ENCODE measurements around the gene LPP. TPM values are rescaled to one million over a fixed set of nuclear protein-coding genes. Genes with fewer than 3 reads are reported as not detected.

Gene LPP
- total and polyA plus RNA-seq, 8 donors = 23.1 to 220 (median 26.7) TPM

DNA sequence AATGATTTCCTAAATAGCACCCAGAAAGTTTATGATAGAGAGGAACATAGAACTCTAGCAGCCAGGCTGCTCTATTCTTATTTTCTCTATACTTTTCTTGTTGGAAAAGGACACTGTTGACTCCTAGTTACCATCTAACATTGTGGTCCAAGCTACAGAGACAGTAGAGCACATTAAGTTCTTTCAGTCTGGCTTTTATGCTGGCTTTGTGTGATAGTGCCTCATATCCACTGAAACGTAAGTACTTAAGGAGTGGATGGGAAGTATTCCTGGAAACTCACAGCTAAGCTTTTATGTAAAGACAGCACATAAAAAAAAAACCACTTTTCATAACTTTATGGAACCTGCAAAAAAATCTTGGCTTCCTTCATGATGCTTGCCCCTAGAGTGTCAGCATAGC is 537.7 kb downstream of the LPP start:
- intact Hi-C loops (cut with DNase I) = no loop called here
- Histone ChIP-seq H3K9me3 (no peaks in the 10 kb centered on the region), H3K4me3 (no peak overlapping the region), H3K27ac (no peak overlapping the region), H3K36me3 (no peaks in the 10 kb centered on the region), H3K4me1 (peaks cover 10 to 41% of the 10 kb centered on the region in 2 donors), H3K27me3 (no peaks in the 10 kb centered on the region)
- ATAC-seq (no peak), DNase-seq (no peak)
- TF ChIP-seq, protein P1, sequence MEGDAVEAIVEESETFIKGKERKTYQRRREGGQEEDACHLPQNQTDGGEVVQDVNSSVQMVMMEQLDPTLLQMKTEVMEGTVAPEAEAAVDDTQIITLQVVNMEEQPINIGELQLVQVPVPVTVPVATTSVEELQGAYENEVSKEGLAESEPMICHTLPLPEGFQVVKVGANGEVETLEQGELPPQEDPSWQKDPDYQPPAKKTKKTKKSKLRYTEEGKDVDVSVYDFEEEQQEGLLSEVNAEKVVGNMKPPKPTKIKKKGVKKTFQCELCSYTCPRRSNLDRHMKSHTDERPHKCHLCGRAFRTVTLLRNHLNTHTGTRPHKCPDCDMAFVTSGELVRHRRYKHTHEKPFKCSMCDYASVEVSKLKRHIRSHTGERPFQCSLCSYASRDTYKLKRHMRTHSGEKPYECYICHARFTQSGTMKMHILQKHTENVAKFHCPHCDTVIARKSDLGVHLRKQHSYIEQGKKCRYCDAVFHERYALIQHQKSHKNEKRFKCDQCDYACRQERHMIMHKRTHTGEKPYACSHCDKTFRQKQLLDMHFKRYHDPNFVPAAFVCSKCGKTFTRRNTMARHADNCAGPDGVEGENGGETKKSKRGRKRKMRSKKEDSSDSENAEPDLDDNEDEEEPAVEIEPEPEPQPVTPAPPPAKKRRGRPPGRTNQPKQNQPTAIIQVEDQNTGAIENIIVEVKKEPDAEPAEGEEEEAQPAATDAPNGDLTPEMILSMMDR (IDR thresholded peaks at IDR 0.05) = no peak

DNA sequence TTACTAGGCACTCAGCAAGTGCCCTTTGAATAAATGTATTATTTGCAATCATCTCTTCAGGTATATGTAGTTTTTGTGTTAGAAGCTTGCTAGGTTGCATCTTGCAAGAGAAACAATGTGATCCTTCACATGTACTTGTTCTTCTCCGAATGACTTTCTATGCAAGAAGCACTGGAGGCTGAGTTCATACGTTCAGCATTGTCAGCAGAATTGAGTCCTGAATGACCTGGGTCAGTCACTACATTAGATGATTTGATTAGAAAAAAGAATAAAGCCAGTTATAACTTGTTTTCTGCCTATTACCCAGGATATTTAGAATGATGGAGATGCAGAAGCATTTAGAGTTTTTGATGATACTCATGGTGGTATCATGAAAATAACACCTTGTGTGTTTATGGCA is 538.7 kb downstream of the LPP start:
- no peak for DNase-seq
- intact Hi-C loops (cut with DNase I) = no loop called here
- TF ChIP-seq, protein P1 (IDR thresholded peaks at IDR 0.05) = no peak

DNA sequence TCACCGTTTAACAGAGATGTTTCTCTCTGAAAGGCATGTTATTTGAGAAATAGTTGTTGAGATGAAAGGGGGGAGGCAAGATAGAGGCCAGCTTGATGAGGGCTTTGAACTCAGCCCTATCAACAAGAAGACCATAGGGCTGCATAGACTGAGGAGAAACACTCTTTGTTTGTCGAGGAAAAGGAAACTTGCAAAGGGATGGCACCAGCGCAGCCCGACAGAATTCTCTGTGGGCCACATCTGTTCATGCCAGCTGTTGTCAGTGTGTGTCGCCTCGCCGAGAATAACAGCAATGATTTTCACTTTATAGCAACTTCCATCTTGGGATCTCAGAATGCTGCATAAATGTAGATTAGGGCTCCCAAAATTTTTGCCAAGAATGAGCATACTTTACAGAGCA is 539.5 kb downstream of the LPP start:
- H3K9me3 ChIP-seq = no peaks in the 10 kb centered on the region
- no peaks in the 10 kb centered on the region for H3K36me3 ChIP-seq
- DNase-seq = no peak
- H3K27ac ChIP-seq = no peak overlapping the region
- no peak overlapping the region for H3K4me3 ChIP-seq
- no peaks in the 10 kb centered on the region for H3K27me3 ChIP-seq
- no peak for ATAC-seq
- intact Hi-C loops (cut with DNase I) = no loop called here
- TF ChIP-seq, protein P1 (IDR thresholded peaks at IDR 0.05) = no peak
- H3K4me1 ChIP-seq = peaks cover 9 to 24% of the 10 kb centered on the region in 2 donors

More for the DNA sequence above, 538.7 kb downstream of the LPP start:
- Histone ChIP-seq H3K36me3 (no peaks in the 10 kb centered on the region), H3K4me1 (peaks cover 10 to 32% of the 10 kb centered on the region in 2 donors), H3K27me3 (no peaks in the 10 kb centered on the region), H3K4me3 (no peak overlapping the region), H3K9me3 (no peaks in the 10 kb centered on the region), H3K27ac (no peak overlapping the region)
- no peak for ATAC-seq

DNA sequence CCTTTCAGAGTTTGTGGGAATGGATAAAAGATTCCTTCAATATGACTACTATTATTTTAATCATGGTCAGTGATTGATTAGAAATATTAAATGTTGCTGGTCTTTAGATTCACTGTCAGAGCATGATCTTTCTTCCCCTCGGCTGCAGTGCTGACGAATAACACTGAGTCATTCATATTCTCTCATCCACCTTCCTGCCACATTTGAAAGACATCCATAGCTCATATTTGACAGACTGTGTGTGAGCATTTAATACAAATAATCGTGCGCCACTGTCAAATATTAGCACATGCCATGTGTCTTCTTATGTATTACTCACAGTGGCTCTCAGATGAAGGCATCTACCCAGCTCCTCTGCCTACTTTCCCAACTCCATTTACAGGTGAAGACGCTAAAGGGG is 541.3 kb downstream of the LPP start:
- DNase-seq (no peak), ATAC-seq (no peak)
- intact Hi-C loops (cut with DNase I) = no loop called here
- no peak overlapping the region for H3K27ac ChIP-seq
- H3K9me3 ChIP-seq = no peaks in the 10 kb centered on the region
- H3K27me3 ChIP-seq = no peaks in the 10 kb centered on the region
- no peaks in the 10 kb centered on the region for H3K36me3 ChIP-seq
- peaks cover 0 to 19% of the 10 kb centered on the region in 2 donors for H3K4me1 ChIP-seq
- TF ChIP-seq, protein P1 (IDR thresholded peaks at IDR 0.05) = no peak
- no peak overlapping the region for H3K4me3 ChIP-seq

DNA sequence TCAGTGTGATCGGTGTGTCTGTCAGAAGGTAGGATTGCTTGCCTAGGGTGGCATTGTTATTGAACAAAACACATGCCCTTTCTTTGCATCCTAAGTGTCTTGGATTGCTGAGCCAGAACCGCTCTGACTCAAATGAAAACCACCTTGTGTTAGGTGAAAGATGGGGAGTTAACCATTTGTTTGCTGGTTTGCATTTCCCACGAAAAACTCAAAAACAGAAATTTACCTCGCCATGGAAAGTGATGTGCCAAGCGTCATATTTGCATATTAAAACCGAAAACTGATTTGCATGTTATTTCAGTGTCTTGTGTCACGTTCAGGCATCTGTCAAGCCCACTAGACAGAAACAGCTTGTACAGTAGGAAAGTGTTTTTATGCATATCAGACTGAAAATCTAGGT is 543.2 kb downstream of the LPP start:
- H3K27me3 ChIP-seq = no peaks in the 10 kb centered on the region
- ATAC-seq (no peak), DNase-seq (no peak)
- H3K9me3 ChIP-seq = no peaks in the 10 kb centered on the region
- TF ChIP-seq, protein P1 (IDR thresholded peaks at IDR 0.05) = no peak
- H3K4me1 ChIP-seq = peaks cover 0 to 27% of the 10 kb centered on the region in 2 donors
- H3K4me3 ChIP-seq = no peak overlapping the region
- no peak overlapping the region for H3K27ac ChIP-seq
- no peaks in the 10 kb centered on the region for H3K36me3 ChIP-seq
- intact Hi-C loops (cut with DNase I) = no loop called here

Data from left lung (tissue), 10 donors.